Transverse colon (tissue), 4 donors: ENCODE data around the gene KRT39. TPM values are rescaled to one million over a fixed set of nuclear protein-coding genes. Genes with fewer than 3 reads are reported as not detected.
A peak's percentile ranks its signal among the peaks of the same experiment; 100 is the strongest.

Experiments
- DNase-seq: peaks from one replicate; pipeline ENCODE4 v3.0.0-alpha.2; 2019
- H3K27ac ChIP-seq, 4 donors: fragments of 200-600 bp; sonication (generic); 2 replicates each; pipeline ENCODE4 v1.5.1; 2016 to 2018; ENCODE audit warnings: inconsistent platforms in 4 of 4
- H3K27me3 ChIP-seq: fragments of 200-600 bp; sonication (generic); 2 replicates; pipeline ENCODE4 v1.5.1; 2017; ENCODE audit warnings: inconsistent platforms
- H3K36me3 ChIP-seq, 4 donors: fragments of 200-600 bp; sonication (generic); 2 replicates each; pipeline ENCODE4 v1.5.1; 2017 to 2019; ENCODE audit warnings: inconsistent platforms in 4 of 4
- H3K4me1 ChIP-seq, 4 donors: fragments of 200-600 bp; sonication (generic); 2 replicates each; pipeline ENCODE4 v1.5.1; 2017 to 2020; ENCODE audit warnings: inconsistent platforms in 4 of 4
- H3K4me3 ChIP-seq, 4 donors: fragments of 200-600 bp; sonication (generic); 1 replicate in 1 of 4; 2 replicates in 3 of 4; pipeline versions ENCODE4 v1.5.1 to v1.6.1; 2017 to 2019; ENCODE audit warnings: inconsistent platforms in 4 of 4
- H3K9me3 ChIP-seq, 2 donors: fragments of 200-600 bp; sonication (generic); 2 replicates each; pipeline ENCODE4 v1.5.1; 2017 to 2019; ENCODE audit warnings: inconsistent platforms in 2 of 2
- CTCF ChIP-seq, 5 experiments: fragments of 200-600 bp in 3 of 5; fragments of 450-650 bp in 2 of 5; sonication (generic) in 3 of 5; IDR thresholded peaks; 1 replicate in 2 of 5; 2 replicates in 3 of 5; pipeline ENCODE4 v1.5.1; 2016 to 2017; ENCODE audit warnings: antibody characterized with exemption in 5 of 5, inconsistent platforms in 3 of 5, mild to moderate bottlenecking in 2 of 5, moderate library complexity in 1 of 5
- EP300 ChIP-seq: sonication (generic); formaldehyde crosslinking; IDR thresholded peaks from one replicate; pipeline ENCODE4 v1.6.1; 2017; ENCODE audit warnings: antibody characterized with exemption, low read depth
- POLR2A ChIP-seq: fragments of 450-650 bp; IDR thresholded peaks from one replicate; pipeline ENCODE4 v1.6.1; 2016; ENCODE audit warnings: antibody characterized with exemption, mild to moderate bottlenecking, moderate library complexity
- POLR2AphosphoS5 ChIP-seq, 3 donors: sonication (generic); formaldehyde crosslinking; IDR thresholded peaks; one replicate each; pipeline ENCODE4 v1.6.1; 2016; ENCODE audit warnings: antibody characterized with exemption in 3 of 3
- WGBS, 2 donors: methylation state at CpG; one replicate each; pipeline ENCODE4 v1.1.5; 2018; ENCODE audit warnings: low coverage in 1 of 2; 5-methylcytosine and 5-hydroxymethylcytosine counted together
- in situ Hi-C, 4 donors: fragments of 200-750 bp; cut with MboI; loops; one replicate each; pipeline versions ENCODE4 v1.15.0 to v1.15.1; 2017; ENCODE audit warnings: low sequenced_read_pairs in 3 of 4, low pct_ligation_motif_present in 1 of 4, low pct_unique_long_range_greater_than_20kb in 1 of 4
- intact Hi-C: fragments of 100-400 bp; cut with DNase I; formaldehyde crosslinking; loops from one replicate; pipeline ENCODE4 v1.15.1; 2023; ENCODE audit warnings: low total_unique reads
- total RNA-seq, 4 donors: library from RNA; depleted of rRNA; stranded (reverse); fragments of >200 nt; gene quantifications; one replicate each; pipeline ENCODE4 v1.1.0, GENCODE V29; 2016

KRT39 gene
- total RNA-seq, 4 donors from 2014 or later: not detected

GRCh38 chr17:40975516-40975915, 8.8 kb upstream of the KRT39 start:
- in situ Hi-C loops (no loop called here), intact Hi-C loops (no loop called here)
- DNase-seq: no peak
- peaks cover 8% of the 10 kb centered on the region for H3K27me3 ChIP-seq
- H3K27ac ChIP-seq: no peak overlapping the region
- no peaks in the 10 kb centered on the region for H3K9me3 ChIP-seq
- TF ChIP-seq POLR2A: no peak
- TF ChIP-seq CTCF (IDR thresholded peaks at IDR 0.05): no peak
- TF ChIP-seq EP300: no peak
- no peak for TF ChIP-seq POLR2AphosphoS5 (IDR thresholded peaks at IDR 0.05)
- no peaks in the 10 kb centered on the region for H3K4me1 ChIP-seq
- H3K36me3 ChIP-seq: no peaks in the 10 kb centered on the region
- no peak overlapping the region for H3K4me3 ChIP-seq

GRCh38 chr17:40974366-40974765, 7.6 kb upstream of the KRT39 start:
- intact Hi-C loops (no loop called here), in situ Hi-C loops (no loop called here)
- Histone ChIP-seq H3K36me3 (no peaks in the 10 kb centered on the region), H3K9me3 (no peaks in the 10 kb centered on the region), H3K4me3 (no peak overlapping the region), H3K27ac (no peak overlapping the region), H3K27me3 (peaks cover 8% of the 10 kb centered on the region), H3K4me1 (no peaks in the 10 kb centered on the region)
- TF ChIP-seq EP300 (no peak), POLR2A (no peak), CTCF (IDR thresholded peaks at IDR 0.05) (no peak), POLR2AphosphoS5 (IDR thresholded peaks at IDR 0.05) (no peak)
- no peak for DNase-seq
- WGBS, 2 donors: 90 to 94% methylated on average over 3 of the region's 3 CpGs

- no peaks in the 10 kb centered on the region for H3K4me1 ChIP-seq
Observed at GRCh38 chr17:40967582-40967981, 834 bp upstream of the KRT39 start.

GRCh38 chr17:40963838-40964237, 2.9 kb downstream of the KRT39 start:
- no peak for DNase-seq
- intact Hi-C loops: no loop called here

More at GRCh38 chr17:40967582-40967981, 834 bp upstream of the KRT39 start:
- 67 to 82% methylated on average over 1 of the region's 1 CpG for WGBS, 2 donors
- no peaks in the 10 kb centered on the region for H3K36me3 ChIP-seq
- no peaks in the 10 kb centered on the region for H3K9me3 ChIP-seq
- intact Hi-C loops: no loop called here
- in situ Hi-C loops: no loop called here
- H3K4me3 ChIP-seq: no peak overlapping the region
- no peak overlapping the region for H3K27ac ChIP-seq
- no peaks in the 10 kb centered on the region for H3K27me3 ChIP-seq
- no peak for DNase-seq
- TF ChIP-seq EP300: no peak
- TF ChIP-seq CTCF (IDR thresholded peaks at IDR 0.05): no peak
- TF ChIP-seq POLR2AphosphoS5 (IDR thresholded peaks at IDR 0.05): no peak
- TF ChIP-seq POLR2A: no peak

More at GRCh38 chr17:40963838-40964237, 2.9 kb downstream of the KRT39 start:
- TF ChIP-seq POLR2AphosphoS5 (IDR thresholded peaks at IDR 0.05) (no peak), CTCF (IDR thresholded peaks at IDR 0.05) (peak; percentile 49 to 63 (median 55)), EP300 (no peak), POLR2A (no peak)
- Histone ChIP-seq H3K4me3 (no peak overlapping the region), H3K9me3 (no peaks in the 10 kb centered on the region), H3K4me1 (no peaks in the 10 kb centered on the region), H3K27ac (no peak overlapping the region), H3K36me3 (no peaks in the 10 kb centered on the region), H3K27me3 (no peaks in the 10 kb centered on the region)
- in situ Hi-C loops: no loop called here
- 44 to 56% methylated on average over 1 of the region's 1 CpG for WGBS, 2 donors
